CD4-positive, alpha-beta memory T cell (primary cell): Measurements from ENCODE around the gene NEK9. TPM values are rescaled to one million over a fixed set of nuclear protein-coding genes. Genes with fewer than 3 reads are reported as not detected.

ENCODE experiments used
- CTCF ChIA-PET: fragments of 350-600 bp; sonication (Branson Sonifier 250); formaldehyde crosslinking; loops from one replicate; lab custom pipeline; 2021; ENCODE audit warnings: inconsistent platforms; ENCODE audit not compliant: partially characterized antibody; lab: Charles Lee
- POLR2A ChIA-PET: fragments of 350-600 bp; sonication (Branson Sonifier 250); formaldehyde crosslinking; loops from one replicate; lab custom pipeline; 2021; ENCODE audit not compliant: partially characterized antibody; lab: Charles Lee
- DNase-seq, 5 donors: peaks; one replicate each; pipeline versions ENCODE4 v3.0.0 to v3.0.0-alpha.2; 2020 to 2022; ENCODE audit warnings: mixed read lengths in 1 of 5
- H3K27ac ChIP-seq: one replicate; pipeline ENCODE4 v1.7.0; 2013; ENCODE audit warnings: low read depth, low read length
- H3K27me3 ChIP-seq: 2 replicates; pipeline ENCODE4 v1.7.0; 2013; ENCODE audit warnings: mild to moderate bottlenecking, low read length, moderate library complexity; ENCODE audit not compliant: insufficient read depth
- H3K36me3 ChIP-seq: 2 replicates; pipeline ENCODE4 v1.7.0; 2013; ENCODE audit warnings: mild to moderate bottlenecking, low read length, moderate library complexity; ENCODE audit not compliant: insufficient read depth
- H3K4me1 ChIP-seq: 2 replicates; pipeline ENCODE4 v1.7.0; 2013; ENCODE audit warnings: mild to moderate bottlenecking, low read length, moderate library complexity; ENCODE audit not compliant: insufficient read depth
- H3K4me3 ChIP-seq, 2 donors: one replicate each; pipeline ENCODE4 v1.7.0; 2013; ENCODE audit warnings: low read length in 2 of 2, mild to moderate bottlenecking in 1 of 2
- H3K9me3 ChIP-seq, 2 donors: one replicate each; pipeline ENCODE4 v1.7.0; 2013; ENCODE audit warnings: low read length in 2 of 2, control low read depth in 1 of 2; ENCODE audit not compliant: control insufficient read depth in 1 of 2
- H3K27ac Mint-ChIP-seq, 7 donors: one replicate each; pipeline ENCODE4 v1.8.0; 2020 to 2021; ENCODE audit warnings: mixed read lengths in 7 of 7, mild to moderate bottlenecking in 6 of 7, inconsistent platforms in 3 of 7, moderate library complexity in 3 of 7
- H3K27me3 Mint-ChIP-seq, 2 donors: one replicate each; pipeline ENCODE4 v1.8.0; 2020 to 2021; ENCODE audit warnings: mixed read lengths in 2 of 2
- H3K36me3 Mint-ChIP-seq, 2 donors: one replicate each; pipeline ENCODE4 v1.8.0; 2020 to 2021; ENCODE audit warnings: mixed read lengths in 2 of 2, inconsistent platforms in 1 of 2, mild to moderate bottlenecking in 1 of 2
- H3K4me1 Mint-ChIP-seq, 4 donors: one replicate each; pipeline ENCODE4 v1.8.0; 2020 to 2021; ENCODE audit warnings: mixed read lengths in 4 of 4, mild to moderate bottlenecking in 1 of 4
- H3K4me3 Mint-ChIP-seq, 8 donors: one replicate each; pipeline ENCODE4 v1.8.0; 2020 to 2021; ENCODE audit warnings: mixed read lengths in 8 of 8, mild to moderate bottlenecking in 7 of 8, moderate library complexity in 6 of 8, inconsistent platforms in 3 of 8
- H3K9me3 Mint-ChIP-seq, 8 donors: one replicate each; pipeline ENCODE4 v1.8.0; 2020 to 2021; ENCODE audit warnings: mixed read lengths in 8 of 8, mild to moderate bottlenecking in 5 of 8, inconsistent platforms in 3 of 8, moderate library complexity in 1 of 8
- intact Hi-C: fragments of 100-400 bp; cut with micrococcal nuclease; formaldehyde crosslinking; loops from one replicate; pipeline ENCODE4 v1.15.1; 2023
- polyA plus RNA-seq, 2 donors: library from polyadenylated mRNA; unstranded; fragments of 300-500 nt; fragmentation: Illumina TruSeq; gene quantifications; one replicate each; pipeline ENCODE4 v1.2.3, GENCODE V29; 2021
- total RNA-seq, 2 experiments: library from RNA; stranded (reverse); gene quantifications; one replicate each; pipeline ENCODE4 v1.2.3, GENCODE V29; 2021

NEK9 gene
- total and polyA plus RNA-seq, 4 experiments from 2014 or later: 9.8 to 133 (median 74.6) TPM

DNA sequence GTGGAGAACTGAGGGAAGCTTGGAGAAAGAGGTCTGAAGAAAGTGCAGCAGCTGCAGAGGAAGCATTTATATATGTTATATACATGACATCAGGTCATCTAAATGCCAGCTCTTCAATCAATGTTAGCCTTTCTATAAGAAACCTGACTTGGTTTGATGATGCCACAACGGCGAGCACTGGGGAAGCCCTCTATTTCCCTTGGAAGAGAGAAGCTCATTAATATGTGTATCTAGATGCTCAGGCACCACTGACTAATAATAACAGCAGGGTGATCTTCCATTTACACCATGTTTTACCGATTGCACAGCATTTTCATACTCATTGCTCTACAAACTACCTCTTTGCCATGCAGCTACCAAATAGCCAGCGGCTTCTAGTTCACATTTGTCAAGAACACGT lies 63.8 kb downstream of the NEK9 start:
- Histone ChIP-seq H3K4me3 (peak overlapping the region; percentile 85 to 97), H3K9me3 (no peaks in the 10 kb centered on the region), H3K27me3 (no peaks in the 10 kb centered on the region), H3K36me3 (no peaks in the 10 kb centered on the region), H3K27ac (peak overlapping the region; percentile 76), H3K4me1 (peaks cover 14% of the 10 kb centered on the region)
- Mint-ChIP-seq H3K4me3 (peak overlapping the region; percentile 96 to 100 (median 99)), H3K27ac (peak overlapping the region; percentile 92 to 98 (median 97)), H3K4me1 (peaks cover 17 to 42% (median 24%) of the 10 kb centered on the region in 4 donors), H3K9me3 (no peaks in the 10 kb centered on the region), H3K27me3 (no peaks in the 10 kb centered on the region), H3K36me3 (peaks cover 11 to 26% of the 10 kb centered on the region in 2 donors)
- DNase-seq: peak in 1 of 5 donors; percentile 5
- intact Hi-C loops: loop anchor here (5.0 kb wide), 1 partner anchor 571 kb away; the partner anchor contains the start of genes ISCA2 and NPC2
- ChIA-PET CTCF (interaction anchor here (0.8 to 4.1 kb wide), 6 partner anchors 13 to 202 kb away, joined by 3 to 25 read pairs (median 4); no protein-coding TSS in a partner anchor), POLR2A (interaction anchor here (1.2 to 2.8 kb wide), 4 partner anchors 9 to 60 kb away, joined by 4 to 18 read pairs (median 7); partner anchors contain the start of genes EIF2B2 and MLH3)

DNA sequence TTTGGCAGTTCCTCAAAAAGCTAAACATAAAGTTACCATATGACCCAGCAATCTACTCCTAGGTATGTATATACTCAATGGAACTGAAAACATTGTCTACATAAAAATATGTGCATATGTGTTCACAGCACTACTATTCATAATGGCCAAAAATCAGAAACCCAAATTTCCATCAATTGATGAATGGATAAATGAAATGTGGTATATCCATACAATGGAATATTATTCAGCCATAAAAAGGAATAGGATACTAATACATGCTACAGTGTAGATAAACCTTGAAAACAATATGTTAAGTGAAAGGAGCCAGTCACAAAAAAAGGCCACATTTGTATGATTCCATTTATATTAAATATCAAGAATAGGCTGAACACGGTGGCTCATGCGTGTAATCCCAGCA lies 66.4 kb downstream of the NEK9 start:
- H3K4me3 Mint-ChIP-seq: no peak overlapping the region
- no peak overlapping the region for H3K27ac Mint-ChIP-seq
- H3K27ac ChIP-seq: no peak overlapping the region
- intact Hi-C loops: loop anchor here (5.0 kb wide), 1 partner anchor 568 kb away; the partner anchor contains the start of genes ISCA2 and NPC2
- ChIA-PET CTCF (no interaction called here), POLR2A (no interaction called here)
- H3K36me3 Mint-ChIP-seq: peaks cover 22 to 26% of the 10 kb centered on the region in 2 donors
- H3K9me3 Mint-ChIP-seq: no peaks in the 10 kb centered on the region
- H3K27me3 Mint-ChIP-seq: no peaks in the 10 kb centered on the region
- H3K36me3 ChIP-seq: no peaks in the 10 kb centered on the region
- H3K9me3 ChIP-seq: no peaks in the 10 kb centered on the region
- peaks cover 14% of the 10 kb centered on the region for H3K4me1 ChIP-seq
- no peaks in the 10 kb centered on the region for H3K27me3 ChIP-seq
- H3K4me1 Mint-ChIP-seq: peaks cover 20 to 42% (median 28%) of the 10 kb centered on the region in 4 donors
- H3K4me3 ChIP-seq: no peak overlapping the region
- no peak for DNase-seq

DNA sequence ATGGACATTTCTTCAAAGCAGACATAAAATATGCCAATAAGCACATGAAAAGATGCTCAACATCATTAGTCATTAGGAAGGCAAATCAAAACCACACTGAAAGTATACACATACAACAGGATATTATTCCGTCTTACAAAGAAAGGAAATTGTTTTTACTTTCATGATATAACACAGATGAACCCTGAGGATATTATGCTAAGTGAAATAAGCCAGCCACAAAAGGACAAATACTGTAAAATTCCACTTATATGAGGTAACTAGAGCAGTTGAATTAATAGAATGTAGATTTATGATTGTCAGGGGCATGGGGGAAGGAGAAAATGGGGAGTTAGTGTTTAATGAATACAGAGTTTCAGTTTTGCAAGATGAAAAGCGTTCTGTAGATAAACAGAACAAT lies 67.2 kb downstream of the NEK9 start:
- H3K27ac ChIP-seq: no peak overlapping the region
- no peaks in the 10 kb centered on the region for H3K9me3 ChIP-seq
- Mint-ChIP-seq H3K27ac (peak overlapping the region in 1 of 7 donors; percentile 65), H3K4me3 (no peak overlapping the region), H3K27me3 (no peaks in the 10 kb centered on the region), H3K4me1 (peaks cover 18 to 37% (median 28%) of the 10 kb centered on the region in 4 donors), H3K9me3 (no peaks in the 10 kb centered on the region), H3K36me3 (peaks cover 24 to 26% of the 10 kb centered on the region in 2 donors)
- peaks cover 14% of the 10 kb centered on the region for H3K4me1 ChIP-seq
- H3K4me3 ChIP-seq: no peak overlapping the region
- no peaks in the 10 kb centered on the region for H3K27me3 ChIP-seq
- intact Hi-C loops: loop anchor here (5.0 kb wide), 1 partner anchor 567 kb away; the partner anchor contains the start of genes ISCA2 and NPC2
- DNase-seq: no peak
- ChIA-PET POLR2A (no interaction called here), CTCF (no interaction called here)
- H3K36me3 ChIP-seq: no peaks in the 10 kb centered on the region

DNA sequence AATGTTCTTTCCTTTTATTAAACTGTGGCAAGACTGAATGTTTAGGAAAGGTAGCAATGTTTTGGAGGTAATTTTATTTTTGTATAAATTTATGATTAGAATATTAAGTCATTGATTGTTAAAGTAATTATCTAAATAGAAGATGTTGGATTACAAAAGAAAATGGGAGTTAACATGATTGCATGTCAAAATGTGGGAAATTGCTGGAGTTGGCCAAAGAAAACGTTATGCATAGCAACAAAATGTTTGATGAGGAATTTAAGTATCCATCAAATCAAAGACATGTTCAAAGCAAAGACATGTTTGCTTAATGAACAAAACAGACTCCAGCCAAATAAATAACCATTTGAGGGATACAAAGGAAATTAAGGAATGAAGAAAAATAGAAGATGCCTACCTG lies 72.4 kb downstream of the NEK9 start:
- peaks cover 10 to 17% of the 10 kb centered on the region in 2 donors for H3K36me3 Mint-ChIP-seq
- H3K27me3 ChIP-seq: no peaks in the 10 kb centered on the region
- no peaks in the 10 kb centered on the region for H3K9me3 ChIP-seq
- intact Hi-C loops: no loop called here
- ChIA-PET CTCF (no interaction called here), POLR2A (no interaction called here)
- no peaks in the 10 kb centered on the region for H3K27me3 Mint-ChIP-seq
- H3K27ac ChIP-seq: no peak overlapping the region
- peaks cover 17% of the 10 kb centered on the region for H3K4me1 ChIP-seq
- DNase-seq: no peak
- no peak overlapping the region for H3K4me3 Mint-ChIP-seq
- H3K27ac Mint-ChIP-seq: no peak overlapping the region
- peaks cover 13 to 24% (median 19%) of the 10 kb centered on the region in 4 donors for H3K4me1 Mint-ChIP-seq
- no peaks in the 10 kb centered on the region for H3K36me3 ChIP-seq
- H3K4me3 ChIP-seq: no peak overlapping the region
- H3K9me3 Mint-ChIP-seq: no peaks in the 10 kb centered on the region

- Histone ChIP-seq H3K9me3 (no peaks in the 10 kb centered on the region), H3K27ac (no peak overlapping the region), H3K27me3 (no peaks in the 10 kb centered on the region), H3K4me1 (peaks cover 22% of the 10 kb centered on the region), H3K4me3 (no peak overlapping the region), H3K36me3 (no peaks in the 10 kb centered on the region)
- CTCF ChIA-PET: no interaction called here
- no peak for DNase-seq
- no peaks in the 10 kb centered on the region for H3K27me3 Mint-ChIP-seq
- H3K4me3 Mint-ChIP-seq: peak overlapping the region in 1 of 8 donors; percentile 2
- no peaks in the 10 kb centered on the region for H3K9me3 Mint-ChIP-seq
- intact Hi-C loops: no loop called here
- POLR2A ChIA-PET: no interaction called here
- peaks cover 8 to 17% of the 10 kb centered on the region in 2 donors for H3K36me3 Mint-ChIP-seq
- H3K4me1 Mint-ChIP-seq: peaks cover 13 to 26% (median 21%) of the 10 kb centered on the region in 4 donors
- H3K27ac Mint-ChIP-seq: no peak overlapping the region
Observed at GRCh38 chr14:75053396-75054291, 73.2 kb downstream of the NEK9 start.

DNA sequence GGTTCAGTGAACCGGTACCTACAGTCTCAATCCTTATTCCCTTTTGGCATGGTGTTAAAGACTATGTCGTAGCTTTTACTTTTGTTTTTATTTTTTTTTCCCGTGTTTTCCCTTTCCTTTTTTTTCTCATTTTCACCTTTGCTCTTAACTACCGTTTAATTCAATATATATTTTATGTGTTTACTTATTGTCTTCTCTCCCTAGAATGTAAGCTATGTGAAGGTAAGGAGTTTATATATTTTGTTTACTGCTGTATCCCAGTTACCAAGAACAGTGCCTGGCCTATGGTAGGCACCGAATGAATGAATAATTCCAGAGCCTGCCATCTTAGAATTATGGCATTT lies 75.3 kb downstream of the NEK9 start:
- Histone ChIP-seq H3K27me3 (no peaks in the 10 kb centered on the region), H3K9me3 (no peaks in the 10 kb centered on the region), H3K36me3 (no peaks in the 10 kb centered on the region), H3K4me1 (peaks cover 22% of the 10 kb centered on the region), H3K27ac (peak overlapping the region; percentile 80), H3K4me3 (peak overlapping the region; percentile 63 to 73)
- ChIA-PET CTCF (interaction anchor here (0.7 kb wide), 1 partner anchor 191 kb away, joined by 3 read pairs; no protein-coding TSS in a partner anchor), POLR2A (interaction anchor here (1.3 to 2.5 kb wide), 3 partner anchors 12 to 17 kb away, joined by 3 to 18 read pairs (median 7); partner anchors contain the start of genes ACYP1 and ZC2HC1C)
- Mint-ChIP-seq H3K27me3 (no peaks in the 10 kb centered on the region), H3K4me1 (peaks cover 10 to 35% (median 26%) of the 10 kb centered on the region in 4 donors), H3K9me3 (no peaks in the 10 kb centered on the region), H3K27ac (peak overlapping the region; percentile 93 to 98 (median 97)), H3K36me3 (peaks cover 5 to 17% of the 10 kb centered on the region in 2 donors), H3K4me3 (peak overlapping the region; percentile 89 to 96 (median 94))
- DNase-seq: no peak
- intact Hi-C loops: loop anchor here (1.0 to 2.0 kb wide), 2 partner anchors 13 to 49 kb away; partner anchors contain the start of genes ACYP1 and EIF2B2
